HL-60 (cell line): ENCODE measurements around the gene TAF11L11.
"Not testable (repeated sequence)": the region's sequence is repeated elsewhere in the genome, so short reads cannot be mapped to it uniquely, and the experiment has no call there.

ENCODE experiments used
- CTCF ChIP-seq: IDR thresholded peaks from one replicate; pipeline ENCODE4 v1.5.1; 2011; ENCODE audit warnings: low read length, control low read depth, inconsistent platforms; ENCODE audit not compliant: insufficient read depth
- GABPA ChIP-seq: IDR thresholded peaks from 2 replicates; pipeline ENCODE4 v1.6.1; 2012; ENCODE audit warnings: low read depth
- POLR2AphosphoS5 ChIP-seq: IDR thresholded peaks from 2 replicates; pipeline ENCODE4 v1.6.1; 2012; ENCODE audit warnings: low read depth
- TF ChIP-seq, protein P1 (sequence below): IDR thresholded peaks from 2 replicates; pipeline ENCODE4 v1.6.1; 2012; ENCODE audit warnings: low read depth; ENCODE audit not compliant: insufficient replicate concordance

GRCh38 chr5:17603880-17604279, at the start of gene TAF11L11:
- TF ChIP-seq CTCF, POLR2AphosphoS5, GABPA: not testable (repeated sequence)
- TF ChIP-seq, protein P1, sequence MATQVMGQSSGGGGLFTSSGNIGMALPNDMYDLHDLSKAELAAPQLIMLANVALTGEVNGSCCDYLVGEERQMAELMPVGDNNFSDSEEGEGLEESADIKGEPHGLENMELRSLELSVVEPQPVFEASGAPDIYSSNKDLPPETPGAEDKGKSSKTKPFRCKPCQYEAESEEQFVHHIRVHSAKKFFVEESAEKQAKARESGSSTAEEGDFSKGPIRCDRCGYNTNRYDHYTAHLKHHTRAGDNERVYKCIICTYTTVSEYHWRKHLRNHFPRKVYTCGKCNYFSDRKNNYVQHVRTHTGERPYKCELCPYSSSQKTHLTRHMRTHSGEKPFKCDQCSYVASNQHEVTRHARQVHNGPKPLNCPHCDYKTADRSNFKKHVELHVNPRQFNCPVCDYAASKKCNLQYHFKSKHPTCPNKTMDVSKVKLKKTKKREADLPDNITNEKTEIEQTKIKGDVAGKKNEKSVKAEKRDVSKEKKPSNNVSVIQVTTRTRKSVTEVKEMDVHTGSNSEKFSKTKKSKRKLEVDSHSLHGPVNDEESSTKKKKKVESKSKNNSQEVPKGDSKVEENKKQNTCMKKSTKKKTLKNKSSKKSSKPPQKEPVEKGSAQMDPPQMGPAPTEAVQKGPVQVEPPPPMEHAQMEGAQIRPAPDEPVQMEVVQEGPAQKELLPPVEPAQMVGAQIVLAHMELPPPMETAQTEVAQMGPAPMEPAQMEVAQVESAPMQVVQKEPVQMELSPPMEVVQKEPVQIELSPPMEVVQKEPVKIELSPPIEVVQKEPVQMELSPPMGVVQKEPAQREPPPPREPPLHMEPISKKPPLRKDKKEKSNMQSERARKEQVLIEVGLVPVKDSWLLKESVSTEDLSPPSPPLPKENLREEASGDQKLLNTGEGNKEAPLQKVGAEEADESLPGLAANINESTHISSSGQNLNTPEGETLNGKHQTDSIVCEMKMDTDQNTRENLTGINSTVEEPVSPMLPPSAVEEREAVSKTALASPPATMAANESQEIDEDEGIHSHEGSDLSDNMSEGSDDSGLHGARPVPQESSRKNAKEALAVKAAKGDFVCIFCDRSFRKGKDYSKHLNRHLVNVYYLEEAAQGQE = not testable (repeated sequence)
